A549 (cell line): ENCODE measurements around the gene SPATA9.

Source experiments
- CEBPB ChIP-seq, 2 experiments: fragments of >200 bp in 1 of 2; sonication (Bioruptor Twin) in 1 of 2; formaldehyde crosslinking in 1 of 2; IDR thresholded peaks; 2 replicates each; pipeline ENCODE4 v1.6.1; 2012 to 2016
- EP300 ChIP-seq, 2 experiments: fragments of >200 bp; sonication (Bioruptor Twin); formaldehyde crosslinking; IDR thresholded peaks; 2 replicates in 1 of 2; 3 replicates in 1 of 2; pipeline ENCODE4 v1.6.1; 2016 to 2017
- KDM1A ChIP-seq: fragments of 200-600 bp; sonication (generic); IDR thresholded peaks from 2 replicates; pipeline ENCODE4 v1.6.1; 2016; ENCODE audit warnings: low read depth, mild to moderate bottlenecking
- MAZ ChIP-seq: fragments of 150-350 bp; IDR thresholded peaks from 2 replicates; pipeline ENCODE4 v1.6.1; 2014; ENCODE audit warnings: antibody characterized with exemption, low read depth, low read length, borderline replicate concordance
- POLR2A ChIP-seq: IDR thresholded peaks from 2 replicates; pipeline ENCODE4 v1.6.1; 2012; ENCODE audit warnings: mild to moderate bottlenecking, low read length
- POLR2AphosphoS2 ChIP-seq: conservative IDR thresholded peaks from 2 replicates; pipeline ENCODE4 v1.6.1; 2012; ENCODE audit warnings: low read length, improper control_type of control experiment, inconsistent platforms
- RAD21 ChIP-seq, 2 experiments: fragments of >200 bp in 1 of 2; sonication (Bioruptor Twin) in 1 of 2; formaldehyde crosslinking in 1 of 2; IDR thresholded peaks in 1 of 2; conservative IDR thresholded peaks in 1 of 2; 2 replicates in 1 of 2; 3 replicates in 1 of 2; pipeline ENCODE4 v1.6.1; 2012 to 2018; ENCODE audit warnings: inconsistent platforms in 1 of 2
- TFCP2L1 ChIP-seq: fragments of 250-450 bp; sonication (Bioruptor Pico); IDR thresholded peaks from 2 replicates; pipeline ENCODE4 v1.5.0; 2021; ENCODE audit warnings: mild to moderate bottlenecking
- TF ChIP-seq, protein P1 (sequence below): fragments of >200 bp; sonication (Bioruptor Twin); formaldehyde crosslinking; IDR thresholded peaks from 3 replicates; pipeline ENCODE4 v1.5.1; 2016
- TF ChIP-seq, protein P2 (sequence below): fragments of 200-600 bp; sonication (generic); IDR thresholded peaks from 2 replicates; pipeline ENCODE4 v1.6.1; 2016; ENCODE audit warnings: antibody characterized with exemption, mild to moderate bottlenecking, moderate library complexity

DNA sequence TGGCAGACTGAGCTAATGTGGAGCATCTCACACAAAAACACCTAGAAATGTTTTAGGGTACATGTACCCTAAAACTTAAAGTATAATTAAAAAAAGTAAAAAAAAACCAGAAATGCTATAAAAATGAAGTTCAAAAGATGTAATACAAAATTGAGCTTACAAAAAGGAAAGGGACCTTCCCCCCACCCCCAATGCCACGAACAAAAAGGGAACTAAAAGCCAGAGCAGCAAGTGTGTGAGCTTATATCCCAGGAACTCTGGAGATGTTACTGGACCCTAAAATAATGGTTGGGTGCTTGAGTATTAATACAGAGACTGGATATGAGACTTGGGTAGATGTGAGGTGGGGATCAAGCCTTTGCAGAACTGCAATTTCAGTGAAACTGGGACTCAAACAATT lies 11.0 kb downstream of the SPATA9 start:
- TF ChIP-seq, protein P1, sequence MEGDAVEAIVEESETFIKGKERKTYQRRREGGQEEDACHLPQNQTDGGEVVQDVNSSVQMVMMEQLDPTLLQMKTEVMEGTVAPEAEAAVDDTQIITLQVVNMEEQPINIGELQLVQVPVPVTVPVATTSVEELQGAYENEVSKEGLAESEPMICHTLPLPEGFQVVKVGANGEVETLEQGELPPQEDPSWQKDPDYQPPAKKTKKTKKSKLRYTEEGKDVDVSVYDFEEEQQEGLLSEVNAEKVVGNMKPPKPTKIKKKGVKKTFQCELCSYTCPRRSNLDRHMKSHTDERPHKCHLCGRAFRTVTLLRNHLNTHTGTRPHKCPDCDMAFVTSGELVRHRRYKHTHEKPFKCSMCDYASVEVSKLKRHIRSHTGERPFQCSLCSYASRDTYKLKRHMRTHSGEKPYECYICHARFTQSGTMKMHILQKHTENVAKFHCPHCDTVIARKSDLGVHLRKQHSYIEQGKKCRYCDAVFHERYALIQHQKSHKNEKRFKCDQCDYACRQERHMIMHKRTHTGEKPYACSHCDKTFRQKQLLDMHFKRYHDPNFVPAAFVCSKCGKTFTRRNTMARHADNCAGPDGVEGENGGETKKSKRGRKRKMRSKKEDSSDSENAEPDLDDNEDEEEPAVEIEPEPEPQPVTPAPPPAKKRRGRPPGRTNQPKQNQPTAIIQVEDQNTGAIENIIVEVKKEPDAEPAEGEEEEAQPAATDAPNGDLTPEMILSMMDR = no peak
- TF ChIP-seq POLR2A (no peak), KDM1A (no peak), RAD21 (conservative IDR thresholded peaks at IDR 0.05 in 1 of 2, IDR thresholded peaks at IDR 0.05 in 1 of 2) (no peak), CEBPB (IDR thresholded peaks at IDR 0.05) (no peak), EP300 (IDR thresholded peaks at IDR 0.05) (no peak), TFCP2L1 (no peak), MAZ (no peak), POLR2AphosphoS2 (no peak)
- TF ChIP-seq, protein P2, sequence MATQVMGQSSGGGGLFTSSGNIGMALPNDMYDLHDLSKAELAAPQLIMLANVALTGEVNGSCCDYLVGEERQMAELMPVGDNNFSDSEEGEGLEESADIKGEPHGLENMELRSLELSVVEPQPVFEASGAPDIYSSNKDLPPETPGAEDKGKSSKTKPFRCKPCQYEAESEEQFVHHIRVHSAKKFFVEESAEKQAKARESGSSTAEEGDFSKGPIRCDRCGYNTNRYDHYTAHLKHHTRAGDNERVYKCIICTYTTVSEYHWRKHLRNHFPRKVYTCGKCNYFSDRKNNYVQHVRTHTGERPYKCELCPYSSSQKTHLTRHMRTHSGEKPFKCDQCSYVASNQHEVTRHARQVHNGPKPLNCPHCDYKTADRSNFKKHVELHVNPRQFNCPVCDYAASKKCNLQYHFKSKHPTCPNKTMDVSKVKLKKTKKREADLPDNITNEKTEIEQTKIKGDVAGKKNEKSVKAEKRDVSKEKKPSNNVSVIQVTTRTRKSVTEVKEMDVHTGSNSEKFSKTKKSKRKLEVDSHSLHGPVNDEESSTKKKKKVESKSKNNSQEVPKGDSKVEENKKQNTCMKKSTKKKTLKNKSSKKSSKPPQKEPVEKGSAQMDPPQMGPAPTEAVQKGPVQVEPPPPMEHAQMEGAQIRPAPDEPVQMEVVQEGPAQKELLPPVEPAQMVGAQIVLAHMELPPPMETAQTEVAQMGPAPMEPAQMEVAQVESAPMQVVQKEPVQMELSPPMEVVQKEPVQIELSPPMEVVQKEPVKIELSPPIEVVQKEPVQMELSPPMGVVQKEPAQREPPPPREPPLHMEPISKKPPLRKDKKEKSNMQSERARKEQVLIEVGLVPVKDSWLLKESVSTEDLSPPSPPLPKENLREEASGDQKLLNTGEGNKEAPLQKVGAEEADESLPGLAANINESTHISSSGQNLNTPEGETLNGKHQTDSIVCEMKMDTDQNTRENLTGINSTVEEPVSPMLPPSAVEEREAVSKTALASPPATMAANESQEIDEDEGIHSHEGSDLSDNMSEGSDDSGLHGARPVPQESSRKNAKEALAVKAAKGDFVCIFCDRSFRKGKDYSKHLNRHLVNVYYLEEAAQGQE = no peak
